Measurements from ENCODE around the gene CRYBB2.
"Not testable (repeated sequence)": the region's sequence is repeated elsewhere in the genome, so short reads cannot be mapped to it uniquely, and the experiment has no call there.

The CRYBB2 gene

GRCh38 chr22:25219211-25219689 is at the start of gene CRYBB2:
Gene CRYBB2 (plus strand): TSS chr22:25219639. CDS start chr22:25221430, 1,791 bp downstream.
- no peak for DNase-seq

GRCh38 chr22:25170426-25170980 is 48.9 kb upstream of the CRYBB2 start:
- no peak for DNase-seq

- peak; percentile 24 for DNase-seq
Observed at GRCh38 chr22:25172153-25172552, 47.3 kb upstream of the CRYBB2 start.

GRCh38 chr22:25174156-25174887 is 45.1 kb upstream of the CRYBB2 start:
- DNase-seq = no peak

- DNase-seq = no peak
Observed at GRCh38 chr22:25174888-25175411, 44.5 kb upstream of the CRYBB2 start.

GRCh38 chr22:25176175-25176574 is 43.3 kb upstream of the CRYBB2 start:
- DNase-seq = no peak

GRCh38 chr22:25176799-25177198 is 42.6 kb upstream of the CRYBB2 start:
- DNase-seq = no peak

GRCh38 chr22:25177226-25177625 is 42.2 kb upstream of the CRYBB2 start:
- no peak for DNase-seq

GRCh38 chr22:25177895-25178294 is 41.5 kb upstream of the CRYBB2 start:
- no peak for DNase-seq

GRCh38 chr22:25178348-25178747 is 41.1 kb upstream of the CRYBB2 start:
- DNase-seq = not testable (repeated sequence)

GRCh38 chr22:25178869-25179631 is 40.4 kb upstream of the CRYBB2 start:
- DNase-seq = not testable (repeated sequence)

GRCh38 chr22:25182131-25183110 is 37.0 kb upstream of the CRYBB2 start:
- DNase-seq = no peak

GRCh38 chr22:25183949-25184619 is 35.4 kb upstream of the CRYBB2 start:
- DNase-seq = no peak

GRCh38 chr22:25186140-25186539 is 33.3 kb upstream of the CRYBB2 start:
- no peak for DNase-seq

- no peak for DNase-seq
Observed at GRCh38 chr22:25187469-25187868, 32.0 kb upstream of the CRYBB2 start.

- DNase-seq = no peak
Observed at GRCh38 chr22:25192406-25192805, 27.0 kb upstream of the CRYBB2 start.

- no peak for DNase-seq
Observed at GRCh38 chr22:25193130-25193529, 26.3 kb upstream of the CRYBB2 start.

- no peak for DNase-seq
Observed at GRCh38 chr22:25193548-25193947, 25.9 kb upstream of the CRYBB2 start.

- no peak for DNase-seq
Observed at GRCh38 chr22:25196326-25196725, 23.1 kb upstream of the CRYBB2 start.

GRCh38 chr22:25197340-25197739 is 22.1 kb upstream of the CRYBB2 start:
- no peak for DNase-seq

GRCh38 chr22:25199731-25200520 is 19.5 kb upstream of the CRYBB2 start, which contains the start of gene CRYBB3:
Gene CRYBB3 (plus strand): TSS chr22:25199858. CDS start chr22:25201397, 1,539 bp downstream.
- no peak for DNase-seq

Measured in activated CD4-positive, alpha-beta T cell treated with anti-CD3 and anti-CD28 coated beads, Interleukin-2, amount 50 U/mL, for 16 hours (primary cell).